Right hindlimb (tissue), 1 donor: ENCODE results near the gene HELQ.
"Not testable (repeated sequence)": the region's sequence is repeated elsewhere in the genome, so short reads cannot be mapped to it uniquely, and the experiment has no call there.

ENCODE experiments used
- DNase-seq: peaks from one replicate; pipeline ENCODE4 v3.0.0-alpha.2; 2018

Gene HELQ, protein sequence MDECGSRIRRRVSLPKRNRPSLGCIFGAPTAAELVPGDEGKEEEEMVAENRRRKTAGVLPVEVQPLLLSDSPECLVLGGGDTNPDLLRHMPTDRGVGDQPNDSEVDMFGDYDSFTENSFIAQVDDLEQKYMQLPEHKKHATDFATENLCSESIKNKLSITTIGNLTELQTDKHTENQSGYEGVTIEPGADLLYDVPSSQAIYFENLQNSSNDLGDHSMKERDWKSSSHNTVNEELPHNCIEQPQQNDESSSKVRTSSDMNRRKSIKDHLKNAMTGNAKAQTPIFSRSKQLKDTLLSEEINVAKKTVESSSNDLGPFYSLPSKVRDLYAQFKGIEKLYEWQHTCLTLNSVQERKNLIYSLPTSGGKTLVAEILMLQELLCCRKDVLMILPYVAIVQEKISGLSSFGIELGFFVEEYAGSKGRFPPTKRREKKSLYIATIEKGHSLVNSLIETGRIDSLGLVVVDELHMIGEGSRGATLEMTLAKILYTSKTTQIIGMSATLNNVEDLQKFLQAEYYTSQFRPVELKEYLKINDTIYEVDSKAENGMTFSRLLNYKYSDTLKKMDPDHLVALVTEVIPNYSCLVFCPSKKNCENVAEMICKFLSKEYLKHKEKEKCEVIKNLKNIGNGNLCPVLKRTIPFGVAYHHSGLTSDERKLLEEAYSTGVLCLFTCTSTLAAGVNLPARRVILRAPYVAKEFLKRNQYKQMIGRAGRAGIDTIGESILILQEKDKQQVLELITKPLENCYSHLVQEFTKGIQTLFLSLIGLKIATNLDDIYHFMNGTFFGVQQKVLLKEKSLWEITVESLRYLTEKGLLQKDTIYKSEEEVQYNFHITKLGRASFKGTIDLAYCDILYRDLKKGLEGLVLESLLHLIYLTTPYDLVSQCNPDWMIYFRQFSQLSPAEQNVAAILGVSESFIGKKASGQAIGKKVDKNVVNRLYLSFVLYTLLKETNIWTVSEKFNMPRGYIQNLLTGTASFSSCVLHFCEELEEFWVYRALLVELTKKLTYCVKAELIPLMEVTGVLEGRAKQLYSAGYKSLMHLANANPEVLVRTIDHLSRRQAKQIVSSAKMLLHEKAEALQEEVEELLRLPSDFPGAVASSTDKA

DNA sequence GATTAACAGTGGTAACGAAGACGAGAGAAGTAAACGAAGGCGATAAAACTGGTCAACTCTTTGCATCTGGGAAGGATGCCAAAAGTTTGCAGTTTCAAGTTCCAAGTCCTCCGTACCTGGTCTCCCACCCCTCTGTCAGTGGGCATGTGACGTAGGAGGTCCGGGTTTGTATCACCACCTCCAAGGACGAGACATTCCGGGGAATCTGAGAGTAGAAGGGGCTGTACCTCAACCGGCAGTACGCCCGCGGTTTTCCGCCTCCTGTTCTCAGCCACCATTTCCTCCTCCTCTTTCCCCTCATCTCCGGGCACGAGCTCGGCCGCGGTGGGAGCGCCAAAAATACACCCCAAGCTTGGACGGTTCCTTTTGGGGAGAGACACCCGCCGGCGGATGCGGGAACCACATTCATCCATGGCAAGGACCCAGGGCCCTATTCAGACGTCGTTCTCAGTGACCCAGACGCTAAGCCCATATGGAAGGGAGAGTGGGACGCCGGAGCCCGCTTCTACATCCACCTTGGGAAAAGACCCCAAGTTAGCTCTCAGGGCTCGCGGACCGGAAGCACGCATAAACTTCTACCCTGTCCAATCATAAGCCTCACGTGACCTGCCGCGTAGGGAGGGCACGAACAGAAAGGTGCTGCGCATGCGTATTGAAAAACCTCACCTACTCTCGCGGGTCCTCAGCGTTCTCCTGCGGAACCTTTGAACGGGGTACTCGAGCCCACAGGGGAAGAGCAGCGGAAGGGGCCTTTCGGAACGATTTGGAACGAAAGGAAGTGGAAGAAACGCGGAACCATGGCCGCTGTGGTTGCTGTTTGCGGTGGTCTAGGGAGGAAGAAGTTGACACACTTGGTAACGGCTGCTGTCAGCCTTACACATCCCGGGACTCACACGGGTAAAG, at the start of gene HELQ, which contains the start of gene MRPS18C:
Gene HELQ (minus strand): TSS at position 543 of the 903 bp plus-strand sequence. CDS start 130 bp downstream, at position 413.
Gene MRPS18C (plus strand): TSS at position 778 of the 903 bp plus-strand sequence. CDS start 20 bp downstream, at position 798.
- DNase-seq: peak; percentile 98

DNA sequence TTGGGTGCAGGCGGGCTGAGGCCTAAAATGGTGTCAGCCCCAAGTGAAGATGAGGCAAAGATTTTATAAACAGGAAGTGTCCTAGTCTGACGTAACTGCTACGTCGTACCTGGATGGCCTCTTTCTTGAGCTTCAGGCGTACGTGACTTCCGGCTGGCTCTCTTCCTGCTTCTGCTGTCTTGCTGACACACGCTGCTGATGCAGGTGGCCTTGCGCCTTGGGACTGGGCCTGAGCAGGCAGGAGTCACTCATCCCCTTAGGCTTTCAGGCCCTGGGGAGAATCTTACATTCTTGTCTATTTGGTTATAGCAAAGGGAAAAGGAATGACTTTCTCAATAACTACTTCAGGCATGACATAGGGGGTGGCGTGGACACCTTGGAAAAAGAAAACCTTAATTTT, 49.4 kb upstream of the HELQ start:
- DNase-seq: no peak

DNA sequence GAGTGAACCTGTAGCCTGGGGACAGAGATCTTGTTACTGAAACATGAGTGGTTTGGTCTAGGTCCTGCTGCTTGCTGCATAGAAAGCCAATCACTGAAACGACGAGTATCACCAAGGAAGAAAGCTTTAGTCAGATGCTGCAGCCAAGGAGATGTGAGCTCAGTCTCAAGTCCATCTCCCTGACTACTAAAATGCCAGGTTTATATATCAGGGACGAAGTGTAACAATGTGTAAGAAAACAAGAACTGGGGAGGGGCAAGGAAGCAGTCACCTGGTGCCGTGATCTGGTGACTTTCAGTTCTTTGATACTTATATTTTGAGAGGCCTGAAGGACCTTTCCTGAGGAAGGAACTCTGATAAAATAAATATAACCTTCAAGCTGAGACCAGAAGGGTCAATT, 48.9 kb upstream of the HELQ start:
- DNase-seq: no peak

DNA sequence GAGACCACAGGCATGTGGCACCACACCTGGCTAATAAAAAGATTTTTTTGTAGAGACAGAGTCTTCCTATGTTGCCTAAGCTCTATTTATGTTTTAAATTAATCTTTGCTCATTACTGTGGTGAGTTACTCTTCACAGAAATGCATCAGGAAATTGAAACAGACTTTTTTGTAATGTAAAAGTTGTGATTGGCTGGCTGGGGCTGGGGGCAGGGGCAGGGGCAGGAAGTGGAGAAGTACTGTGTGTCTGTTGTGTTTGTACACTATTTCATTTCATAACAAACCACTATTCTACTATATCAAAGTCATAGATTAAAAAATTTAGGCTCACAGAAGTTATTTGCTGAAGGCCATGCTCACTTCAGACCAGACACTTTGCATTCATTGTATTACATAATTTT, 48.4 kb upstream of the HELQ start:
- DNase-seq: no peak

DNA sequence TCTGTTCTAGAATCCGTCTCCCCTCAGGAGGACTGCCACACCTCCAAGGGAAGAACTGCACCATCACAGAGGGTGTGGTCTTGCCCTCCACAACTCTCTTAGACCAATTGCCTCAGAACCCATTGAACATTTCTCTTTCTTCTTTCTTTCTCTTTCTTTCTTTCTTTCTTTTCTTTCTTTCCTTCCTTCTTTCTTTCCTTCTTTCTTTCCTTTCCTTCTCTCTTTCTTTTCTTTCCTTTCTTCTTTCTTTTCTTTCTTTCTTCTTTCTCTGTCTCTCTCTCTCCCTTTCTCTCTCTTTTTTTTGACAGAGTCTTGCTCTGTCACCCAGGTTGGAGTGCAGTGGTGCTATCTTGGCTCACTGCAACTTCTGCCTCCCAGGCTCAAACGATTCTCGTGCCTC, 46.0 kb upstream of the HELQ start:
- not testable (repeated sequence) for DNase-seq

DNA sequence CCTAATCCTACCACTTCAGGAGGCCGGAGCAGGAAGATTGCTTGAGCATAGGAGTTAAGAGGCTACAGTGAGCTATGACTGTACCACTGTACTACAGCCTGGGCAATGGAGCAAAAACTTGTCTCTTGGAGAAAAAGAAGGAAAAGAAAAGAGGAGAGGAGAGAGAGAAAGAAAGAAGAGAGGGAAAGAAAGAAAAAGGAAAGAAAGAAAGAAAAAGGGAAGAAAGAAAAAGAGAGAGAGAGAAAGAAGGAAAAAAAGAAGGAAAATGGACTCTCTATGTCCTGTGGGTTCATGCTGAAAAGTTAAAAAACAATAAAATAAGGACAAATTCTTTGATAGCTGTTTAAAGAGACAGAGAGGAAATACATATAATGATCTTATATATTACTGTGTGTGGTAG, 42.6 kb upstream of the HELQ start:
- no peak for DNase-seq

DNA sequence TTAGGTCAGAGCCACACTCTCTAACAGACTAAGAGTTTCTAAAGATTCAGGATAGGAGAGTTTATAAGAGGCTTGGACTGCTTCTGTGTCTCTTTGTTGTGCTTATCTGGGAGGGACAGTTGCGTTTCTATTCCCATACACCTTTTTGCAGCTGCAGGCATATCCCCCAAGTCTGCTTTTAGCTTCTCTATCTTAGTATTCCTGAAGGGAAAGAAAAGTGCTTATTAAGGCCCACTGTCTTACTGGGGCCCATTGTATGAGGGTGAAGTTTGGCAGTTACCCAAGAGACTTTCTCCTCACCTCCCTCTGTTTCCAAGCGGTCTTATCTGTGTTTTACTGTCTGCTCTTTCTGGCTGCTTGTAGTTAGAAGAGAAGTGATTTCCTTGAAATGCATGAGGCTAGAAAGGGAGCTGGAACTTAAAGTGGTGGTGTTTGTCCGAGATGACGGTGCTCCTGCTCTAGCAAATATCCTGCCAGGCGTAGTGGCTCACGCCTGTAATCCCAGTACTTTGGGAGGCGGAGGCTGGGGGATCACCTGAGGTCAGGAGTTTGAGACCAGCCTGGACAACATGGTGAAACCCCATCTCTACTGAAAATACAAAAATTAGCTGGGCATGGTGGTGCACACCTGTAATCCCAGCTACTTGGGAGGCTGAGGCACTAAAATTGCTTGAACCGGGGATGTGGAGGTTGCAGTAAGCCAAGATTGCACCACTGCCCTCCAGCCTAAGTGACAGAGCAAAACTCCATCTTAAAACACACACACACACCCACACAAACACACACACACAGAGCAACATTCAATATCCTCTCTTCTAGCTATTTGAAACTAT, 40.7 kb upstream of the HELQ start:
- not testable (repeated sequence) for DNase-seq

DNA sequence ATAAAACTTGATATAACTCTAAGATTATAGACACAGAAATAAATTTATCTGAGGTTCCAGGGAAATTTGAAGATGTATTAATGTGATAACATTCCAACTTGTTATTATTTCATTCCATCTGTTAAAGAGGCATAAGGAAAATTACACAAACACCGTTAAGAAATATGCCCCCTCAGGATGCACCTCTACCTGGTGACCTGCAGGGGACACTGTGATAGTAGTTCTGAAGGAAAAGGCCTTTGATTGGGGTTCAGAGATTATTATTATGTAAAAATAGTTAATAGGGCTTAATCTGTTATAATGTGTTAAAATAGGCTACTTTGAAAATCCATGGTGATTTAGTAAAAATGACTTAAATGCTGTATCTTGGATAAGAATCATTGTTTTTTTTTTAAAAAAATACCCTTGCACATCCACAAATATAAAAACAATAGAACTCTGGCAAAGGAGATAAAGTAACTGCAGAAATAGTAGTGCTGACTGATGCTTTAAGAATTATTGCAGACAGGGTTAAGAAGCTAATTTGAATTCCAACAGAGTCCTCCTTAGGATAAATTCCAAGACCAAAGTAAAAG, 35.3 kb upstream of the HELQ start:
- no peak for DNase-seq

DNA sequence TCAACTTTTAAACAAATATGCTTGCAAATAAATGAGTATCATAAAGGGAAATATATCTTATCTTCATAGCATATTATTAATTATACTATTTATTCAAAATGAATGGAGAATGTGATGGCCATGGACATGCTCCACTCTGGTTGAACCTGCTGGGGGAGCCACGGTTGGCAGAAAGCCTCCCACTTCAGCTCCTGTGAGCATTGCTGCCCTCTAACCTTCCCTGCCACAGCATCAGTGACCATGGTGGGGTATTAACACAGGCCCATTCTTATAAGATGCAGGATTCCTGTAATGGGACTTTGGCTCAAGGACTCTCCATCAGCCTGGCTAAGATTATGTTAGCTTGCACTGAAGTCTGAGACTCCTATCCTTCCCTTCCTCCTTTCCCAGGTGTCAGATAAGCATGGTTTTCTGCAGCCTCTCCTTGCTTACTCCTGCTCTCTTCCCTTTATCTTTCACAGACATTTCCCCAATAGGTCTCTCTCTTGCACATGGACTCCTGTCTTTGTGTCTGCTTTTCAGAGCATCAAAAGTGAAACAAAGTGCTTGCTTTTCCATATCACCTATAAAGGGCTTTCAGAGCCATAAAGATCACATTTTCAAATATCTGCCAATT, 34.2 kb upstream of the HELQ start:
- DNase-seq: no peak

DNA sequence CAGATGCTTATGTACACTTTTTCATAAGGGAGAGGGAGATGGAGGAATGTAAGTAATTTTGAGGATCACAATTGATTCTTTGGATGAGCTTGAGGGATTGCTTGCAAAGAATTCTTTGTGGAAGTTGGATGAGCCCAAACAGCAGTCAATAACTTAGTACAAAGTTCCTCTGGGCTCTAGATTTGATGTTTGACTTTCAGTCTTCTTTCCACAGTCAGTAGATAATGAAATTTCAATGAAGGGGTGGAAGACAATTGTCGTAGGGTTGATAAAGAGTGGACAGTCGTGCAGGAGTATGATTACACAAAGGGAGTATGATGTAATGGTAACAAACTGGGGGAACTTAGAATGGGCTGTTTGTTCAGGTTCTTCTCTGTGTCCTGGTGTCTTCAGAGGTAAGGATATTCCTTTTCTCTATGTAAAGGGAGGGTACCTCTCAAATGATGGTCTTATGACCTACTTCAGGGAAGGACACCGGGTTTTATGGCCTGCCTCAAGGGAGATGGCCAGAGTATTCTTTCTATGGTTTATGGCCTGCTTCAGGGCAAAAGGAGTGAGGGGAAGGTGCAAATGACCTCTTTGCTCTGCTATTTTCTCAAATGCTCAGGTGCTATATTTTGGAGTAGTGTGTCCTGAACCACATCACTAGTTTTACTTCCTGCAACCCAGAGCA, 31.0 kb upstream of the HELQ start:
- DNase-seq: no peak

DNA sequence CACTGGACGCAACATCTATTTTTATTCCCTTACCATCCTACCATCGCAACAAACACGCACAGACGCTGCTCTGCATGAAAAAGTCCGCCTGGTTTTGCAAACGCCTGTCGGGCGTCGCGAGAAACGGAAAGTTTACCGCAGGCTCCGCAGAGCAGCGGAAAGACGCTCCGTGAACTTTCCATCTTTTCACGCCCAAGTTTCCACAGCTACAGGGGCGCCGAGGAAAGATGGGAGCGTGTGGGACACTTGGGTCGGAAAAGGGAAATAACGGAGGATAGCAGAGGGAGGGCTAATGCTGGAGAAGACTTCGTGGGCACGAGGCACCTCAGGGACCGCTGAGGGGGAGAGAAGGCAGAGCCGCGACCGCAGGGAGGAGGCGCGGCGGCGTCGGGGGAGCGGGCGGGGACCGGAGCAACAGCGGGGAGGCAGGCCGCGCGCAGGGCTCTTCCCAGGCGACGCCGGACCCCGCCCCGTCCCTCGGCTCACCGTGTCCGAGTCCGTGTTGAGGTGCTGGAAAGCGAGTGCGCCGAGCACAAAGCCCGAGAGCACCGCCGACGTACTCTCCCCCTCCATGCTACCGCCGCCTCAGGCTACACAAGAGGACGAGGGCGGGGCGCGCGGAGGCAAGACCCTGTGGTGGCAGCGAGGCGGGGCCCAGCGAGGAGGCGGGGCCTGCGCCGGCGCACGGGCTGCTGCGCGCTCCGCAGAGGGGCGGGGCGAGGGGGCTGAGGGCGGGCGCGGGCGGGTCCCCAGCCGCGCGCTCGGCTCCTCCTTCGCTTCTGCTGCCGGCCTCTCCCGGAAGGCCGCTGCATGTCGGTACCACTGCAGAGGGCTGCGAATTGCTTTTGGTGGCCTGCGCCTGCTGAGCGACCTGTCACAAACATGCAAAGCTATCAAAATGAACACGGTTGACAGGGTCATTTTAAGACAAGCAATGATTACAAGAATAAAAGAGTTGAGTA, 29.2 kb upstream of the HELQ start, which contains the start of gene ABRAXAS1:
Gene ABRAXAS1 (minus strand): TSS at position 601 of the 962 bp plus-strand sequence. CDS start 28 bp downstream, at position 573.
- peak; percentile 95 for DNase-seq

DNA sequence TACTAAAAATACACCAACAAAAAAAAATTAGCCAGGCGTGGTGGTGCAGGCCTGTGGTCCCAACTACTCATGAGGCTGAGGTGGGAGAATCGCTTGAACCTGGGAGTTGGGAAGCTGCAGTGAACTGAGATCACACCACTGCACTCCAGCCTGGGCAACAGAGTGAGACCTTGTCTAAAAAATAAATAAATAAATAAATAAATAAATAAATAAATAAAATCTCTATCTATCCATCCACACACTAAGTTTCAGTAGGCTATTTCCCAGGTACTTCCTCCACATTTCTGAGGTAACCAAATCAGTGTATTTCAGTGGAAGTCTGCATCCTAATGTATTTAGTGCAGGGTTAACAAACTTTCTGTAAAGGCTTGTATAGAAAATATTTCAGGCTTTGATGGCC, 18.3 kb upstream of the HELQ start:
- no peak for DNase-seq

DNA sequence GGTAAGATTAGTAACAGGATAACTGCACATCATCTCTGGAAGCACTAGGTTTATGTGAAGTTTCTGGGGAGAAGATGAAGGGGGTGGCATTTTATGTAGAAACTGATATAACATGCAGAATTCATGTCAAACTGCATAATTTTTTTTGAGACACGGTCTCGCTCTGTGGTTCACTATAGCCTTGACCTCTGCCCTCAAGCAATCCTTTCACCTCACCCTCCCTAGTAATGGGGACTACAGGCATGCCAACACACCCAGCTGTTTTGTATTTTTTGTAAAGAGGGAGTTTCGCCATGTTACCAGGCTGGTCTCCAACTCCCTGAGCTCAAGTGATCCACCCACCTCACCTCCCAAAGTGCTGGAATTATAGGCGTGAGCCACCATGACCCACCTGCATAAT, 17.8 kb upstream of the HELQ start:
- DNase-seq: no peak

DNA sequence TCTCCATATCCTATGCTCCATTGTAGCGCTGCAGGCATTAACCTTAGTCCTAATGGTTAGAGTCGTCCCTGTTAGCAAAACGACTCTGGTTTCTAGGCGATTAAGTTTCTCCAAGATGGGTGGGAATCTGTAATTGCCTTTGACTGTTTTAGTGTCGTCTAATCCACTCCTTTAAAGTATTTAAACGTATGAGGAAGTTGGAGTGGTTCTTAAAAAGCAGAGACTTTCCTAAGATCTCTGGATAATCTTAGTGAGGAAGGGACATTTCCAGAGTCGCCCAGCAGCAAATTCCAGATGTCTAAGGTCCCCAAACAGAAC, 520 bp upstream of the HELQ start:
- DNase-seq: no peak

DNA sequence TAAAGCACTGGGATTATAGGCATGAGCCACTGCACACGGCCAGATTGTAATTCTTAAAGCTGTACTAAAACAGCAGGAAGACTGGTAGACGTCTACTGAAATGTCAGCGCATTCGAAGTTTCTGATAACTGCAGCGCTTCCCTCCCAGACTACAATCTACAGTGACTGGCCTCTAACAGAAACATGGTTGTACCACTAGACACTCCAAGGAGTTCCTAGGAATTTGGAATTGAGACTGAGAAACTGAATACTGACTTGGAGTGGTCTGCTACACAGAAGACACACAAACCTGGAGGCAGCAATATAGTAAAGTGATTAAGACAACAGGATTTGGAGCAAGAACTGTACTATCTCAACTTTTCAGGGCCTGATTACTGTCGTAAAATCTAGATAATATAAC, 937 bp downstream of the HELQ start:
- no peak for DNase-seq

DNA sequence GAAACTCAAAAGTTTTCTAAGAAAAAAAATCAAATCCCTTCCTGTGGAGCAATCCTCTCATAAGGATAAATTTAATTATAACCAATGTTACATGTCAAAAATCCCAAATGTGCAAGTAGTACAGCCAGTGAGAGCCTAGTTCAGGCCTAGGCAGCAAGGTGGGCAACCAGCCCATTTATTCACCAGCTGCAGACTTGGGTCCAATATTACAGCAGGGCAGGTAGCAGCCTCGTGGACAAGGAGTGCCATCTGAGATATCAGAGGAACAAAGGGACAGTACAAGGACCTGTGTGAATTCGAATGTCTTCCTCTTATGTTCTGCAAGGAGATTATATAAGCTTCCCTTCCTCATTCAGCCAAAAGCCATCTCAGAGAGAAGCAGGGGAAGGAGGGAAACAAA, 6.6 kb downstream of the HELQ start:
- DNase-seq: no peak

DNA sequence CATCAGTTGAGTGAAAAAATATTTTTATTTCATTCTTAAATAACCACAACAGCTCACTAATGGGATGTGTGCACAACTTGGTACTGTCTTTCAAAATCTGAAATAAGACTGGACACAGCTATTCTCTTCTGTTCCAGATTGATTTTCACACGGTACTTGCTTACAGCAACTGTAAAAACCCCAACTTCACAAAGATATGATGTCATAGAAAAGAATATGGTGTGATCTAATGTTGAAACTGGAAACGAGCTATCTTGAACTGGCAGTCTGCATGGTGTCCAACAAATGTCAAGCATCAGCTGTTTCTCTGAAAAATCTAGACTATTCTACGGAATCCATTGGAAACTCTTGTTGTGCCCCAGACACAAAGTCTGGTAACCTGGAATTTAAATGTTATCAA, 14.7 kb downstream of the HELQ start:
- no peak for DNase-seq

DNA sequence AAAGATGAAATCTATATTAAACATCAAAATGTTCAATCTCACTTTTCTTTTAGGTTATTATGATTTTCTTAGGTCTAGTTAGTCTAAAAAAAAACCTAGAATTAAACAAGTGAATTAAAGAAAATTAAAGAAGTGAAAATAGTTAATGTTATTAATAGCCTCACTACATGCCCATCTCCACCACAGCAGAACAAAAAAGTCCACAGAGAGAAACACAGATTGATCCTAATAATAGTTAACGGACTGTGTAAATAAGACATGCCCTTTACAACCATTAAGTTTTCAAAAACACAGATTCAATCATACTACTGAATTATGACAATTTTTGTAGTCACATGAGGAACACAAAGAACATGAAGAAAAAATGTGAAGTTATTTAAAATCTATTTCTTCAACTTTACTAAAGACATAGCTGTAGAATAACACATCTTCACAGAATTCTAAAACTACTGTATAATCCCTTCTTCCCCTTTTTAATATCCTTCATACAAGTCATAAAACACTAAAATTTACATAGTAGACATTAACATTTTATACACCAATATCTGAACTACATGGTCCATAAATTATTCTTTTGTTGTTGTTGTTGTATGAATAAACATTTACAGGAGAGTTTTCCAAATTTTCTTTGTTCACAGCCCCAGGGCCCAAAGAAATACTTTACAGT, 15.3 kb downstream of the HELQ start:
- DNase-seq: no peak
